WERI-Rb-1 (cell line): ENCODE data around the gene MEIKIN.

Experiments
- DNase-seq: peaks from one replicate; pipeline ENCODE4 v3.0.0-alpha.2; 2020
- H3K27ac ChIP-seq: fragments of 250-450 bp; sonication (Bioruptor Pico); 2 replicates; pipeline ENCODE4 v1.5.1; 2020; ENCODE audit warnings: mild to moderate bottlenecking, moderate library complexity
- H3K27me3 ChIP-seq: fragments of 250-450 bp; sonication (Bioruptor Pico); 2 replicates; pipeline ENCODE4 v1.5.1; 2021; ENCODE audit warnings: mild to moderate bottlenecking, low read depth, moderate library complexity; ENCODE audit not compliant: insufficient read depth, severe bottlenecking
- H3K36me3 ChIP-seq: fragments of 250-450 bp; sonication (Bioruptor Pico); 2 replicates; pipeline ENCODE4 v1.5.1; 2020; ENCODE audit warnings: mild to moderate bottlenecking, moderate library complexity
- H3K4me3 ChIP-seq: 2 replicates; pipeline ENCODE4 v1.5.1; 2011; ENCODE audit warnings: low read depth, mild to moderate bottlenecking, control low read depth, low read length
- H3K9me3 ChIP-seq: fragments of 250-450 bp; sonication (Bioruptor Pico); 2 replicates; pipeline ENCODE4 v1.5.1; 2021; ENCODE audit warnings: mild to moderate bottlenecking, moderate library complexity; ENCODE audit not compliant: severe bottlenecking
- CTCF ChIP-seq: IDR thresholded peaks from 2 replicates; pipeline ENCODE4 v1.5.1; 2011; ENCODE audit warnings: low read depth, mild to moderate bottlenecking, control low read depth, inconsistent platforms, low read length

Gene MEIKIN

GRCh38 chr5:131968396-131968954 is 23.0 kb upstream of the MEIKIN start:
- no peak for TF ChIP-seq CTCF
- no peak overlapping the region for H3K27ac ChIP-seq
- no peaks in the 10 kb centered on the region for H3K27me3 ChIP-seq
- no peak for DNase-seq
- peaks cover 52% of the 10 kb centered on the region for H3K36me3 ChIP-seq
- H3K9me3 ChIP-seq = no peaks in the 10 kb centered on the region
- no peak overlapping the region for H3K4me3 ChIP-seq

- no peaks in the 10 kb centered on the region for H3K27me3 ChIP-seq
- H3K9me3 ChIP-seq = no peaks in the 10 kb centered on the region
- H3K4me3 ChIP-seq = no peak overlapping the region
- DNase-seq = no peak
- no peak overlapping the region for H3K27ac ChIP-seq
- TF ChIP-seq CTCF = no peak
- H3K36me3 ChIP-seq = peaks cover 49% of the 10 kb centered on the region
Observed at GRCh38 chr5:131966551-131966950, 21.1 kb upstream of the MEIKIN start.

GRCh38 chr5:131965826-131966415 is 20.5 kb upstream of the MEIKIN start:
- Histone ChIP-seq H3K27me3 (no peaks in the 10 kb centered on the region), H3K4me3 (no peak overlapping the region), H3K9me3 (no peaks in the 10 kb centered on the region), H3K27ac (no peak overlapping the region), H3K36me3 (peaks cover 44% of the 10 kb centered on the region)
- no peak for DNase-seq
- TF ChIP-seq CTCF = no peak

GRCh38 chr5:131959906-131960305 is 14.4 kb upstream of the MEIKIN start:
- DNase-seq = no peak
- Histone ChIP-seq H3K27me3 (no peaks in the 10 kb centered on the region), H3K27ac (no peak overlapping the region), H3K36me3 (peaks cover 15% of the 10 kb centered on the region), H3K9me3 (no peaks in the 10 kb centered on the region), H3K4me3 (no peak overlapping the region)
- no peak for TF ChIP-seq CTCF

- no peaks in the 10 kb centered on the region for H3K27me3 ChIP-seq
- peaks cover 15% of the 10 kb centered on the region for H3K36me3 ChIP-seq
- DNase-seq = no peak
- H3K9me3 ChIP-seq = no peaks in the 10 kb centered on the region
- H3K4me3 ChIP-seq = no peak overlapping the region
- no peak overlapping the region for H3K27ac ChIP-seq
- no peak for TF ChIP-seq CTCF
Observed at GRCh38 chr5:131959136-131959535, 13.7 kb upstream of the MEIKIN start.

- DNase-seq = peak; percentile 25
- Histone ChIP-seq H3K9me3 (no peaks in the 10 kb centered on the region), H3K27ac (no peak overlapping the region), H3K27me3 (no peaks in the 10 kb centered on the region), H3K36me3 (peaks cover 13% of the 10 kb centered on the region), H3K4me3 (no peak overlapping the region)
- no peak for TF ChIP-seq CTCF
Observed at GRCh38 chr5:131957721-131958441, 12.4 kb upstream of the MEIKIN start.
